OCI-M2 (cell line): ENCODE data around the gene LRBA.

ENCODE experiments used
- DNase-seq: peaks from one replicate; lab custom pipeline; 2025; ENCODE audit not compliant: unreplicated experiment; lab: John Stamatoyannopoulos, UW

The LRBA gene

GRCh38 chr4:150600812-150601445 is 414.2 kb downstream of the LRBA start:
- no peak for DNase-seq

GRCh38 chr4:150599547-150599946 is 415.5 kb downstream of the LRBA start:
- no peak for DNase-seq

- no peak for DNase-seq
Observed at GRCh38 chr4:150598909-150599308, 416.2 kb downstream of the LRBA start.

GRCh38 chr4:150593996-150594395 is 421.1 kb downstream of the LRBA start:
- DNase-seq, result no peak

DNA sequence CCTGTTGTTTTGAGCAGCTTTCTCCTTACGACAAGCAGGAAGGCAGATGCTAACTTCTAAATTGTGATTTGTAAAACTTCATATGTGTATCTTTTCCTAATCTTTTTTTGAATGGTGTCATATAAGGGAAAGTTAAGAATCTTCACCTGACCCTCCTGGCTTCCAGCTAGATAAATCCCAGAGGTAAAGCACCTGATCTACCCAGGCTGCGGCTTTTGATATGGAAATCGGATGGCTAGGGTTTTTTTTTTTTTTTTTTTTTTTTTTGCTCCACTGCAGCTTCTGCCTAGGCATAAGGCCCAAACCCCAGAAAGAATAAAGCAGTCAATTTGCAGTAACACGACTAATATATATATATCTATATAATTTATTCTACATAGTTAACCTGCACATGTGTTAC is 423.2 kb downstream of the LRBA start:
- no peak for DNase-seq

GRCh38 chr4:150591406-150591805 is 423.7 kb downstream of the LRBA start:
- DNase-seq, result no peak

DNA sequence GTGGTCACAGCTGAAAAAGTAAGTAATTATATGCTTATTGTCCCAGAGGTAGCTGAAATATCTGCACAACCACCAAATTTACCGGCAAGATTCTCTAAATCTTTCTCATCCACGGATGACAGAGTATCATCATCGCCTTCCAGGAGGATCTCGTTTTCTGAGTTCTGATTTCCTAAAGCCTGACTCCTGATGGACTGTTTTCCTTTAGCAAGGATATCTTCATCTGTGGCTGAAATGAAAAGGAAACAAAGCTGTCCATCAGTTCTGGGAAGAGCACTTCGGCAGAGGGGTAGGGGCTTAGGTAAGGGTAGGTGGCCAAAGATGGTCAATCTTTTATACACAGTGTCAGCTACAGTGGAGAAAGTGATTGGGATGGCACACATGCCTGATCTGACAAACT is 424.5 kb downstream of the LRBA start:
- no peak for DNase-seq

DNA sequence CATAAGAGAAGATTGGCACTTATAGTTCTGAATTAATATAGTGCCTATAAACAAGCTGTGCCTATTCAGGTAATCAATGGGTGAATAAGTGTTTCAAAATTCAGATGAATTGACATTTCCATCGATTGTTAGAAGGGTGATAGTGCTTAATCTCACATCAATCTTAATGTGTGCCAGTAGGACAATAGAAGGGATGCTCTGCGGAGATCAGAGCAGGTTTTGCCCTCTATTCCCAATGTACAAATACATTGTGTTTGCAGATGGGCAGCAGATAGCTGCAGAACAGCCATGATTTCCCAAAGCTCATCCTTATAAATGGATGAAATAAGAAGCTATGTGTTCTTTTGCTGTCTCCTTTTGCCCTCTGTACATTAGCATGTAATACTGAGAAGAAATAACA is 425.9 kb downstream of the LRBA start:
- no peak for DNase-seq

- no peak for DNase-seq
Observed at GRCh38 chr4:150588316-150588715, 426.8 kb downstream of the LRBA start.

DNA sequence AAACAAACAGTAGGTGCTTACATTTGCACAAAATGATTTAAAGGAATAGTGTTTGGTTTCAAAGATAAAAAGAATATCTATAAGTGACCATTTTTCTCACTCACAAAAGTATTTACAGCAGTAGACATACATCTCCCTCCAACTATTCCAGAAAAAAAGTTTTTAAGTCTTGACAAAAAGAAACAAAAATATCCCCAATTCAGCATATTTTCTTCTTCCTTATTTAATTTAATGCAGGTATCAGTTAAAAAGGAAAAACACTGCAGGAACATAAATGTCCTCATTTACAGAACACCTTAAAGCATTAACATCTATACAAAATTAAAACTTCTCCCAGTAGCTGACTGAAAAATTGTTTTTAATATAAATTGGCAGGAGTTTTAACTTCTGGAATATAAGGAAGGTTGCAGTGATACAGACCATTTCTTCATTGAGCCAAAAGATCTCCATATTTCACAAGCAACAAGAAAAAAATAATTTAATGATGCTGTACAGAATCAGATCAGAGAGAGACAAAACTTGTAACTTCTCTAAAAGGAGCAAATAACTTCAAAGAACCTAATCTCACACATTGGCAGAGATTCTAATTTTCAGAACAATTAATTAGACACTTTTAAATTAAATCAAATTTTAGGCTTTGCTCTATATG is 428.8 kb downstream of the LRBA start:
- no peak for DNase-seq

DNA sequence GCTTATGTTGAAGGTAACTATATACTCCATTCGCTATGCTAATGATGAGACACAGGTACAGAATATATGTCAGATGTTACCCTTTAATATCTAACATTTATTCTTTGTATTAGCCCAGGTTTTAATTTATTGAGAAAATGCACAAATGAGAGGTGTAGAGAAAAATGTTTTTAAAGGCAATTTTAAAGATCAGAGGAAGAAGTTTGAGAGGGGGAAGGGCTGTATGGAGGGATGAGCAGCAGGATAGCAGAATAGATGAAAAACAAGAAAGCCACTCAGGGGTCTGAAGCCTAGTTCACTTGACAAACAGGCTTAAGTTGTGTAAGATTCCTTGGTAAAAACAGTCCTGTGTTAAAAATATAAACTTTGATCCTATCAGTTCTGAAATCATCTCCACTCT is 429.5 kb downstream of the LRBA start:
- DNase-seq, result no peak

GRCh38 chr4:150584111-150584915 is 430.8 kb downstream of the LRBA start:
- no peak for DNase-seq

GRCh38 chr4:150583287-150584110 is 431.6 kb downstream of the LRBA start:
- no peak for DNase-seq

DNA sequence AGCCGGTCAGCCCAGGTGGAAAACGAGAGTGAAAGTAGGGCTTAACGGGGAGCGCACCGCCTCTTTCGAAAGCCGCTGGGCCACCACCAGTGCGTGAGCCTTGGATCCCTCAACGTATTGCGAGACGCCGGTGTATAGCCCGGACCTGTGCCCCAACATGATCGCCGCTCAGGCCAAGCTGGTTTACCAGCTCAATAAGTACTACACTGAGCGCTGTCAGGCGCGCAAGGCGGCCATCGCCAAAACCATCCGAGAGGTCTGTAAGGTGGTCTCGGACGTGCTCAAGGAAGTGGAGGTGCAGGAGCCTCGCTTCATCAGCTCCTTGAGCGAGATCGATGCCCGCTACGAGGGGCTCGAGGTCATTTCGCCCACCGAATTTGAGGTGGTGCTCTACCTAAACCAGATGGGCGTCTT is 432.2 kb downstream of the LRBA start:
- DNase-seq, result no peak

GRCh38 chr4:150582146-150582872 is 432.8 kb downstream of the LRBA start, which contains the start of gene MAB21L2:
Gene MAB21L2, plus strand, starts transcription at chr4:150582151. Its CDS starts 879 bp downstream, at chr4:150583030.
- DNase-seq, result no peak

- DNase-seq, result no peak
Observed at GRCh38 chr4:150581641-150582051, 433.4 kb downstream of the LRBA start.

GRCh38 chr4:150581056-150581605 is 434.0 kb downstream of the LRBA start:
- DNase-seq, result no peak

- DNase-seq, result no peak
Observed at GRCh38 chr4:150580306-150580705, 434.8 kb downstream of the LRBA start.

GRCh38 chr4:150579551-150580234 is 435.4 kb downstream of the LRBA start:
- DNase-seq, result no peak
